GM10266 (cell line): ENCODE measurements around the gene PDCD2L.

Experiments
- DNase-seq: peaks from one replicate; pipeline ENCODE4 v3.0.0; 2012; ENCODE audit errors: extremely low spot score
- CTCF ChIP-seq: IDR thresholded peaks from 2 replicates; pipeline ENCODE4 v1.5.1; 2012; ENCODE audit warnings: mild to moderate bottlenecking, low read depth; ENCODE audit not compliant: control insufficient read depth, insufficient read depth; ENCODE audit errors: missing control alignments

PDCD2L gene

GRCh38 chr19:34474233-34474989 lies 70.2 kb downstream of the PDCD2L start:
- no peak for TF ChIP-seq CTCF
- no peak for DNase-seq

- no peak for DNase-seq
These were observed 71.1 kb downstream of the PDCD2L start for GRCh38 chr19:34475026-34475974.

More at GRCh38 chr19:34475026-34475974, 71.1 kb downstream of the PDCD2L start:
- no peak for TF ChIP-seq CTCF
